Duodenal mucosa (tissue), 2 donors: ENCODE measurements around the gene DCHS2.

ENCODE experiments used
- H3K27ac ChIP-seq: one replicate; pipeline ENCODE4 v1.7.0; 2013; ENCODE audit warnings: low read depth, low read length
- H3K27me3 ChIP-seq, 2 donors: one replicate each; pipeline ENCODE4 v1.7.0; 2013; ENCODE audit warnings: low read length in 2 of 2, control low read depth in 1 of 2; ENCODE audit not compliant: insufficient read depth in 2 of 2, control insufficient read depth in 1 of 2
- H3K36me3 ChIP-seq, 2 donors: one replicate each; pipeline ENCODE4 v1.7.0; 2013; ENCODE audit warnings: low read length in 2 of 2, control low read depth in 1 of 2; ENCODE audit not compliant: insufficient read depth in 2 of 2, control insufficient read depth in 1 of 2
- H3K4me1 ChIP-seq, 2 donors: one replicate each; pipeline ENCODE4 v1.7.0; 2013; ENCODE audit warnings: low read length in 2 of 2, control low read depth in 1 of 2; ENCODE audit not compliant: insufficient read depth in 2 of 2, control insufficient read depth in 1 of 2
- H3K4me3 ChIP-seq, 2 donors: one replicate each; pipeline ENCODE4 v1.7.0; 2013; ENCODE audit warnings: low read length in 2 of 2, low read depth in 1 of 2
- H3K9ac ChIP-seq, 2 donors: one replicate each; pipeline ENCODE4 v1.7.0; 2013; ENCODE audit warnings: low read length in 2 of 2, low read depth in 1 of 2
- H3K9me3 ChIP-seq, 2 donors: one replicate each; pipeline ENCODE4 v1.7.0; 2013; ENCODE audit warnings: low read length in 2 of 2, control low read depth in 1 of 2; ENCODE audit not compliant: control insufficient read depth in 1 of 2

The DCHS2 gene

DNA sequence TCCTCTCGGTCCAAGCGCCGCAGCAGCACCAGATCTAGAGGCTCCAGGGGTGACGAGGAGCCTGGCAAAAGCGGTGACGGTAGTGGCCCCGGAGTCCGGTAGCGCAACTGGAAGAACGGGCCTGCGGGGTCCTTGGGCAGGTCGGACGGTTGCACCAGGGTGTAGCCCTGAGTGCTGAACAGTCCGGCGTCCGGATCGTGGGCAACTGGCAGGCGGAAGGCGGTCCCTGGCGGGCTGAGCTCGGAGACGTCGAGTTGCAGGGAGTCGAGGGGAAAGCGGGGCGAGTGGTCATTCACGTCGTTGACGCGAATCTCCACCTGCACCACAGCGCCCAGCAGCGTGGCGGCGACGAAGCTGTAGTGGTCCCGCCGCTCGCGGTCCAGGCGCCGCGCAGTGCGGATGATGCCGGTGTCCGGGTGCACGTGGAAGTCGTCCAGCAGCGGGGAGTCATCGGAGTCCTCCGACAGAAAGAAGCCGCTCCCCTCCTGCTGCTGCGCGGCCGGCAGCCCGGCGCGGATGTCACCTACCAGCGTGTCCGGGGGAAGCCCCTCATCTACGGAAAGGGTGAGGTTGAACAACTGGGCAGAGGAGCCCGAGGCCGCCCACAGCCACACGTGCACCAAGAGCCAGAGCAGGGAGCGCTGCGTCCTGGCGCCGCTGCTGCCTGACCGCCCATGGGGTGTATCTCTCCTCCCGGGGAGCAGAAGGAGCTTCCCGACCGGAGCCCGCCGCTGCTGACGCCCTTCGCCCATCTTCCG, 837 bp downstream of the DCHS2 start:
- Histone ChIP-seq H3K27ac (no peak overlapping the region), H3K4me1 (peaks cover 4 to 7% of the 10 kb centered on the region in 2 donors), H3K9ac (no peak overlapping the region), H3K36me3 (no peaks in the 10 kb centered on the region), H3K4me3 (peak overlapping the region; percentile 51), H3K27me3 (peaks cover 24 to 43% of the 10 kb centered on the region in 2 donors), H3K9me3 (no peaks in the 10 kb centered on the region)

DNA sequence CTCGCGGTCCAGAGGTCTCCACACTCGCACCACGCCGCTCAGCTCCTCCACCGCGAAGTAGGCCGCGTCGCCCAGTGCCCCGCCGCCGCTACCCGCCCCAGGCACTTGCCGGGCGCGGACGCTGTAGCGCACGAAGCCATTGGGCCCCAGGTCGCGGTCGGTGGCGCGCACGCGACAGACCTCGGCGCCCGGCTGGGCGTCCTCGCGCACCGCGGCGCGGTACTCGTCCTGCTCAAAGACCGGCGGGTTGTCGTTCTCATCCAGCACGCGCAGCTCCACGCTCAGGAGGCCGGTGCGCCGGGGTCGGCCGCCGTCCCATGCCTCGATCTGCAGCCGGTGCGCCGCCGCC, 1.4 kb downstream of the DCHS2 start:
- no peak overlapping the region for H3K27ac ChIP-seq

DNA sequence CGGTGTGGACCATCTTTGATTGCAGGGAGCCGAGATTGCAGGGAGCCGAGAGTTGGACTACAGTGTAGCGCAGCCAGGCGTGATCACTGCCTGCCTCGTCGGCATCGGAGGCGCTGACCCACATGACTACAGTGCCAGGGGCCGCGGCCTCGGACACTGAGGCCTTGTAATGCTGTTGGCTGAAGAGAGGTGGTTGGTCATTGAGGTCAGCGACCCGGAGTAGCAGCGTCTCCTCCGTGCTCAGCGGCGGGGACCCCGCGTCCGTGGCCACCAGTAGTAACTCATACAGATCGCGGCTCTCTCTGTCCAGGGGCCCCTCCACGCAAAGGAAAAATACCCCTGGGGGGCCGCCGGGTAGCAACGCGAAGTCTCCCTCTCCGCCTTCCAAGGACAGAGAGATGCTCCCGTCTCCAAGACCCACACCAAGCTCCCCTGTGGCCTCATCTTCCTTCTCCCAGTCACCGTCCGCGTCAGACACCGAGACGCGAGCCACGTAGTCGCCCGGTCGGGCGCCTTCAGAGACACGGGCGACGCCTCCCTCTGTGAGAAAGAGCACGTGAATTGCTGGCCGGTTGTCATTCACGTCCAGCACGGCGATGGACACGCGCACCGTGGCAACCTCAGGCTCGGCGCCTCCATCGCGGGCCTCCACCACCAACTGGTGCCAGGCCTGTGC, 1.9 kb downstream of the DCHS2 start:
- peaks cover 24 to 44% of the 10 kb centered on the region in 2 donors for H3K27me3 ChIP-seq
- no peak overlapping the region for H3K27ac ChIP-seq
- H3K9ac ChIP-seq: no peak overlapping the region
- H3K36me3 ChIP-seq: no peaks in the 10 kb centered on the region
- no peak overlapping the region for H3K4me3 ChIP-seq
- H3K4me1 ChIP-seq: peaks cover 4 to 7% of the 10 kb centered on the region in 2 donors
- no peaks in the 10 kb centered on the region for H3K9me3 ChIP-seq

More for the DNA sequence above, 1.4 kb downstream of the DCHS2 start:
- Histone ChIP-seq H3K27me3 (peaks cover 24 to 44% of the 10 kb centered on the region in 2 donors), H3K4me1 (peaks cover 4 to 7% of the 10 kb centered on the region in 2 donors), H3K9me3 (no peaks in the 10 kb centered on the region), H3K9ac (no peak overlapping the region), H3K36me3 (no peaks in the 10 kb centered on the region), H3K4me3 (no peak overlapping the region)

DNA sequence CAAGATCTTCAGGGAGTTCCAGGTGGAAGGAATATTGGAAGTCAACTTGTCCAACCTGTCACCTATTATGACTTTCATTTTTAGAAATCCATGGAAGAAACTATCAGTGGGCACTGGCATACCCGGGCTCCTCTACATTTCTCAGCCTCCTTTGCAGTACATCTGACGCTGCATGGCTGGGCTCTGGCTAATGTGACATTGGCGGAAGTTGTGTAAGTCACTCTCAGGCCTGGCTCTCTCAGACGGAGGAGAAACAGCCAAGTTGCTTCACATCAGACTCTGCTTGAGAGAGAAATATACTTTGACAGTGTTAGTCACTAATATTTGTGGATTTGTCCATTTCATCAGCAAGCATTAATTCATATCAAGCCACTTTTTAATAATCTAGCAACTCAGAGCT, 4.5 kb downstream of the DCHS2 start:
- Histone ChIP-seq H3K27me3 (peaks cover 22 to 27% of the 10 kb centered on the region in 2 donors), H3K9me3 (no peaks in the 10 kb centered on the region), H3K4me1 (peaks cover 3 to 4% of the 10 kb centered on the region in 2 donors), H3K9ac (no peak overlapping the region), H3K4me3 (no peak overlapping the region), H3K36me3 (no peaks in the 10 kb centered on the region), H3K27ac (no peak overlapping the region)

DNA sequence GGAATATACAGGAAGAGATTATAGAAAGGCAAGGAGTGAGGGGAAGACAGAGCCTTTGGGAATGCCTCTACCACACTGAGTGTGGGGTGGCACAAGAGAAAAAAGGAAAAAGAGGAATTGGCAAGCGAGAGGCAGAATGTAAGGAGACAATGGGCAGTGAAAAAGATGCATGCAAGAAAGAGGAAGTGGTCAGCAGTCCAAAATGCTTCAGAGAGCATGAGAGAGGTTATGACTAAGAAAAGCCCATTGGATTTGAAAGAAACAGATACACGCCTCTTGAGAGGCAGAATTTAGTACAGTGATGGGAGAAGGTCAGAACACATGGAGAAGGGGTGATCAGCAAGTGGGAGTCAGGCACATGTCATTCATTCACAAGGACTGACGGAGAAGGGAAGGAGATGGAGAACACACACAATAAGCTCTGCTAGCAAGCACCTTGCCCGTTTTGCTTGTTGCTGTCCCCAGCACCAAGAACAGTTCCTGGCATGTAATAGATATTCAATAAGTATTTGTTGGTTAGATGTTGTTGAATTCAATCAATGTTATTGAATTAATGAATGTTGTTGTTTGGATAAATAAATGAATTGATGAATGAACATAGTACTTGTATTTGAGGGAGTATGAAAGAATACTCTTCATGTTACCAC, 6.3 kb downstream of the DCHS2 start:
- Histone ChIP-seq H3K27me3 (peaks cover 8 to 18% of the 10 kb centered on the region in 2 donors), H3K9ac (no peak overlapping the region), H3K36me3 (no peaks in the 10 kb centered on the region), H3K4me3 (no peak overlapping the region), H3K4me1 (no peaks in the 10 kb centered on the region), H3K9me3 (no peaks in the 10 kb centered on the region), H3K27ac (no peak overlapping the region)

DNA sequence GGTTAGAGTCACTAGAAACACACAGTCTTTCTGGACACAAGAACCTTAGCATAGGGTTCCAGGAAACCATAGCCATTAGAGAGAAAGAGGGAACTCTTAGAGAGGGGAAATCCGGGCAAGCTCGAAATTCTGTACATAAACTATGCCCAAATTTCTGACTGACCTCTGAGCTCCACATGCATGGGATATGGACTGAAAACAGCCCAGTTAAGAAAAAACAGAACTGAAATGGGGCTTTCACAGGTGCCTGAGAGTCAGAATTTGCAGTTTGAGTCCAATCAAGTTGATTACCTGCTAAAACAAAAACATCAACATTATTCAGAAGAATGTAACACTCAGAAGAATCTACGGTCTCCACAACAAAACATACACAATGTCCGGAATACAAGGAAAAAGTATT, 13.1 kb downstream of the DCHS2 start:
- H3K4me3 ChIP-seq: no peak overlapping the region

DNA sequence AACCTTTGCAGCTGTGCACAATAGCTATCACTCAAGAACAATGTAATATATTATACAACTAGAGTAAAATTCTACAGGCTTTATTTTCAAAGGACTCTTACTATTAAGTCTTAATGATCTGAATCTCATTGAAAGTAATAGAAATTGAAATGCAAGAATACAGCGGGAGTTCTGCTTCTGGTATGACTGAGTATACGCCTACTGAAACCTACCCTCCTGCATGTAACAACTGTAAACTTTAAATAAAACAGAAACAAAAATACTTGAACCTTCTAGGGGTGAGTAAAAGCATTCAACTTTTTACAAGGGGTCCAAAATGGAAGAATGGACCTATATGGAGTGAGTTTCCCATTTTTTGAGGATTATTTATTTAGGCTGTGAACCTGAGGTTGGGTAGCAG, 13.5 kb downstream of the DCHS2 start:
- Histone ChIP-seq H3K27me3 (no peaks in the 10 kb centered on the region), H3K4me1 (no peaks in the 10 kb centered on the region), H3K27ac (no peak overlapping the region), H3K4me3 (no peak overlapping the region), H3K9ac (no peak overlapping the region), H3K36me3 (no peaks in the 10 kb centered on the region), H3K9me3 (no peaks in the 10 kb centered on the region)

More for the DNA sequence above, 13.1 kb downstream of the DCHS2 start:
- no peaks in the 10 kb centered on the region for H3K27me3 ChIP-seq
- no peaks in the 10 kb centered on the region for H3K9me3 ChIP-seq
- H3K36me3 ChIP-seq: no peaks in the 10 kb centered on the region
- H3K9ac ChIP-seq: no peak overlapping the region
- H3K4me1 ChIP-seq: no peaks in the 10 kb centered on the region
- no peak overlapping the region for H3K27ac ChIP-seq

- H3K27me3 ChIP-seq: no peaks in the 10 kb centered on the region
- no peaks in the 10 kb centered on the region for H3K9me3 ChIP-seq
- no peak overlapping the region for H3K27ac ChIP-seq
- H3K36me3 ChIP-seq: no peaks in the 10 kb centered on the region
- H3K4me3 ChIP-seq: no peak overlapping the region
- H3K9ac ChIP-seq: no peak overlapping the region
- H3K4me1 ChIP-seq: no peaks in the 10 kb centered on the region
These were observed 15.4 kb downstream of the DCHS2 start for GRCh38 chr4:154476232-154476631.

- H3K9me3 ChIP-seq: no peaks in the 10 kb centered on the region
- H3K27me3 ChIP-seq: no peaks in the 10 kb centered on the region
- no peak overlapping the region for H3K4me3 ChIP-seq
- H3K4me1 ChIP-seq: no peaks in the 10 kb centered on the region
- H3K27ac ChIP-seq: no peak overlapping the region
- H3K36me3 ChIP-seq: no peaks in the 10 kb centered on the region
- H3K9ac ChIP-seq: no peak overlapping the region
These were observed 15.8 kb downstream of the DCHS2 start for GRCh38 chr4:154475820-154476219.

- Histone ChIP-seq H3K27me3 (no peaks in the 10 kb centered on the region), H3K4me3 (no peak overlapping the region), H3K9ac (no peak overlapping the region), H3K36me3 (no peaks in the 10 kb centered on the region), H3K9me3 (no peaks in the 10 kb centered on the region), H3K27ac (no peak overlapping the region), H3K4me1 (no peaks in the 10 kb centered on the region)
These were observed 18.1 kb downstream of the DCHS2 start for GRCh38 chr4:154473497-154473896.
